Daoy (cell line): ENCODE results near the gene DSTN. TPM values are rescaled to one million over a fixed set of nuclear protein-coding genes. Genes with fewer than 3 reads are reported as not detected.

ENCODE experiments used
- DNase-seq: peaks from one replicate; pipeline ENCODE4 v3.0.0-alpha.2; 2015; ENCODE audit warnings: low read depth
- total RNA-seq: library from RNA; depleted of rRNA; stranded (reverse); fragments of >200 nt; shearing (Covaris generic); gene quantifications from 2 replicates; pipeline ENCODE4 v1.2.3, GENCODE V29; 2014

The DSTN gene
- total RNA-seq, 1 experiment from 2014 or later = 222 TPM

DNA sequence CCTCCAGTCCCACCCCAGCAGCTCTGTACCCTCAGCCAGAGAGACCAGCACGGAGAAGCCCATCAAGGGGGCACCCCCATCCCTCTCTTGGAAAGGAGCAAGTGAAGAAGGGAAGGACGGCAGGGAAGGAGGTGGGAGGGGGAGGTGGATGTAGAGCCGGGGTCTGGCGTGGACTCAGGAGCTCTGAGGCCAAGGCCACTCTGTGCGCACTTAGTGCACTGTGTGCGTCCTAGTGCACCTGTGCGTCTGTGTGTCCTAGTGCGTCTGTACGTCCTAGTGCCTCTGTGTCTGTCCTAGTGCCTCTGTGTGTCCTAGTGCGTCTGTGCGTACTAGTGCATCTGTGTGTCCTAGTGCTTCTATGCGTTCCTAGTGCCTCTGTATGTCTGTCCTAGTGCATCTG, 54.2 kb downstream of the DSTN start:
- DNase-seq = no peak

DNA sequence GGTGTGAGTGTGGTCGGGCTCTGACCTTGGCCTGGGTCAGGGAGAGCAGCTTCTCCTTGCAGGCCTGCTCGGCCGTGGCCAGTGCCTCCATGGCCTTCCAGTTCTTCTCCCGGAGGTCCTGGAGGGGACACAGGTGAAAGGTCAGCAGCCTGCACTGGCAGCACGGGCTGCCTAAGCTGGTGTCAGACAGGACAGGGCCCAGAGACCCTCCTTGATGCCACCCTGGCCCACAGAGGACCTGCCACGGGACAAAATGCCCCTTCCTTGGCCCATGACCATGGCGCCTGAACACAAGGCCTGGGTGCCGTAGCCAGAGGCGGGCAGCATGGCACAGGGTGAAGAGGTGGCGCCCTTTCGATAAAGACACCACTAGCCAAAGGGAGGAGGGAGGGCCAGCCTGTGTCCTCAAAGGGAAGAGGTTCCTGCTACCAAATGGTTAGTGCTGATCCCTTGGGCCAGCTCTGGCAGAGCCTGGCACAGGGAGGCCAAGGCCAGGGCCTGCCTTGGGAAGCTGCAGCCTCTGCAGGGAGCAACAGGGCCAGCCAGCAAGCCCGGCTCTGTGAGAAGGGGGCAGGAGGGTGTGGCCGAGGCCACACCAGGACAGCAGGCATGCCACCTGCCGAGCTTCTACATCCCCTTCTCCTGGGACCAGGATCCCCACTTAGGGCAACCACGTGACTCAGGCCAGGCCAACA, 54.8 kb downstream of the DSTN start:
- DNase-seq = no peak

DNA sequence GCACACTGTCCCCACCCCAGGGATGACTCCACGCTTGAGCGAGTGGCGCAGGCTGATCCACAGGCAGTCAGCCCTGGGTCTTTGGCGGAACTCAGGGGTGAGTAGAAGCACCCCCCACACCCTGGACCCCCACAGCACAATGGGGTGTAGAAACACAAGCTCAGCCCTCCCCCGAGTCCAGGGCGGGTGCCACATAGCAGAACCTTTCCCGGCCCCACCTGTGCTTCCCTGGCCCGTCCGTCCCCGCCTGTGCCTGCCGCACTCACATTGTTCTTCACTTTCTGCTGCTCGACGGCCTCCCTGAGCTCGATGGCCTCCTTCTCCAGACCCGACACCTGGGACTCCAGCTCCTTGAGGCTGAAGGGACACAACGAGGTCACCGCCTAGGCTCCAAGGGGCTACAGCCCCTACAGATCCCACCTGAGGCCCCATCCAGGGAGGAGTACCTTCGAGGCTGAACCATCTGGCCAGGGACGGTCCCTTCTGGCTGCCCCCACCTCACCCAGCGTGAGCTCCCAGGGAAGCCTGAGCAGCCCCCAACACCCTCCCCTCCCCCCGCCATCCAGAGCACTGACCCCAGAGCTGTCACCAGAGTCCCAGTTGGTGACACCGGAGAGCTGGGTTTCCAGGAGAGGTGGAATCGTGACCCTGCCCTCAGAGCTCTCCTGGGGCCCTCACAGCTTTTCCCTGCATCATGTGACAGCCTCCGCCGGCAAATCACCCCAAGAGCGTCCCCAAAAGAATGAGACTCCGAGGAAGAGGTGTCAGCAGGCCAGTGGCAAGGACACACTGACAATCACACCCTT, 55.6 kb downstream of the DSTN start:
- no peak for DNase-seq

DNA sequence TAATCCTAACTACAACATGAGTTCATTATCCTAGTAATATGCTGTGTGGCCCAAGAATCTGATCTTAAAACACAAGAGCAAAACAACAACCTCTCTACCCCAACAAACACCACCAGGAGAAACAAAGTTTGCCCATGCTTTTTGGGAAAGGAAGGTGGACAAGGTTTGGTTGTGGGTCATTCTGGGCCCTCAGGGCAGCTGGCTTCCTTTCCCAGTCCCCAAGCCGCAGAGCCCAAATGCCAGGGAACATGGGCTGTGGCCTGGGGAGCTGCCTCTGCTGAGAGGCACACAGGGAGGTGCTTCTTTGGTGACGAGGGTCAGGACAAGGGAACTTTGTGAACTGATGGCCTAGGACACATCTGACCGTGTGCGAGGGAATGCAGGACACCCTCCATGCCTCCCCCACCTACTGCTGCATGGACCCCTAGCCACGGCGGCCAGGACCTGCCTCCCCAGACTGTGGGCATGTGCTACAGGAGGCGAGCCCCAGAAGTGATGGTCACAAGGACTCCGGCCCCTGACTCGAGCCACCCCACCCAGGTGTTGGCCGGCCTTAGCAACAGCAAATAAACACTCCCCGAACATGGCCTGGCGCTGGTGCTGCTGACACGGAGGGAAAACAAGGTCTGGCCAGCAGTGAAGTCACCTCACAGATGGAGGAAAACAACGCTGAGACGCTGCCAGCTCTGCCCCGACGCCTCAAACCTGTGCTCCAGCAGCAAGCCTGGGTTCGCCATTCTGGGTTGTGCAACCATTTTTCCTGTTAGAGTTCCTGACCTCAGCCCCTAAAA, 56.5 kb downstream of the DSTN start:
- DNase-seq = no peak

DNA sequence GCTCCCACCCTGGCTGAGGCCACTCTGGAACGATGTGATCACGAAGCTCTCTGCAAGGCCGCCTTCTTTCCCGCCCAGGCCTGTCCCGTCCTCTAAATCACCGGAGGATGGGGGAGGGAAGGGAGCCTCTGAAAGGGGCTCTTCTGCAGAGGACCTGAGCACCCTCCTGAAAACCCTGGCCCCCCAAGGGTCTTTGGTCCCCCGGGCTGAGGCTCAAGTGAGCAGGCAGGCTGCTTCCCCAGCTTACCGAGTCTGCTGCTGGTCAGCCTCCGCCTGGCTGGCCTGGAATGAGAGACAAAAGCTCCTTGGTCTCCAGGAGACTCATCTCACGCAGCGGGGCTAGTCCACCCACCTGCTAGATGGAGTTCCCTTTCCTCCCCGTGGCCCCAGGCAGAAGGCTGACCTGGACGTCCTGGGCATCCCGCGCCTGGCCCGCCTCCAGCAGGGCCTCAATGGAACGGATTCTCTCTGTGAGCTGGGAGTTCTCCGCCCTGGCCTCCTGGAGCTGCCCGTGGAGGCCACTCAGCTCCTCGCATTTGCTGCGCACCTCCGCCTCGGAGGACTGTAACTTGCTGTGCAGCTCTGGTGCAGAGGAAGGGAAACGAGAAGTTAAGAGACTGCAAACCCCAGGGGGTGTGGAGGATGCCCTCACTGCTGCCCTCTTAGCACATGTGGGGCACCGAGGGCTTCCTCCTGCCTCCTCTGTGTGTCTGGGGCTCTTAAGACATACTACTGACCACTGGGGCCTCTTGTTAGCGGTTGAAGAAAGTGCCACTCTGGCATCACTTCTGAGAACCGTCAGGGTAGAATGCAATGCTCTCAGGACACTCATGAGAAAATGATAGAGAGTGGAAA, 57.5 kb downstream of the DSTN start:
- no peak for DNase-seq

DNA sequence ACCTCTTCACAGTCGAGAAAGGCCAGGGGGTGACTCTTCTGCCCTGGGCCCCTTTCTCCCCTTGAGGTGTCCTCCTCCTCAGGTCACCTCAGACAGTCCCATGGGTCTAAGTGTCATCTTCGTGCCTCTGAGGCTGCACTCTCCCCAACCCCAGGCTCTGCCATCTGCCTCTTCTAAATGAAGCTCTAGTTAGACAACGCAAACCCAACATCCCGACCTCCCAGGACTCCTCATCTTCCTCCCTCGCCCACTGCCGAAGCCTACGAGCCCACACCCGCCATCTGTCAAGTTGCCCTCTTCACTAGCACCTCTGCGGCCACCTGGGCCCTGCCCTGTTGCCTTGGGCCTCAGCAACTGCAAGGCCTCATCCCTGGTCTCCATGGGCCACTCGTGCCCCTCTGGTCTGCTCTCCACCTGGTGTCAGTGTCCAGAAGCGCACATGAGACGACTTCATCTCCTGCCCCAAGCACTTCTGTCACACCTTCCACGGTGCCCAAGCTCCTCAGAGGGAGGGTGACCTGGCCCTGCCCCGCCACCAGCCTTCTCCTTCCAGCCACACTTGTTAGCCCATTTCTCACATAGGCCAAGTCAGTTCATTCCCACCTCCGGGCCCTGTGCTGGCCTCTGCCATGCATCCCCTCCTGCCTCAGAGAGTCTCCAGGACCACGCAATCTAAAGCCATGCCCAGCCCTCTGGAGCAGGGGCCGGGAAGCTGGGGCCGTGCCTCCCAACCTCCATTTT, 58.4 kb downstream of the DSTN start:
- no peak for DNase-seq

DNA sequence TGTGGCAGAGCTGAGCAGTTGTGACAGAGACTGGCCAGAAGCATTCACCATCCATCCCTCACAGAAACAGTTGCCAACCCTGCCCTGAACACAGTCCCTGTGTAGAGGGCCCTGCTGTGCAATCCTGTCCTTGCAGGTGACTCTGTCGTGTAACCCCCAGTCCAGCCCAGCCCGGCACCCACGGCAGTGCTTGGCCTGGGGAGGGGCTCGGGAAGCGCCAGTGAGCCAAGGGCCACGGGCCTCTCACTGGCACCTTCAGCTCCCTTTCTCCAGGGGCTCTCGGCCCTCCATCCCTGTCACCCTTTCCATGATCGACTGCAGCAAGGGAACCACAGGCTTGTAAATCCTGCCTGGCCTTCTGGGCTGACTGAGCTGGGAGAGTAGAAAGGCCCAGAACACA, 59.1 kb downstream of the DSTN start:
- DNase-seq = no peak

DNA sequence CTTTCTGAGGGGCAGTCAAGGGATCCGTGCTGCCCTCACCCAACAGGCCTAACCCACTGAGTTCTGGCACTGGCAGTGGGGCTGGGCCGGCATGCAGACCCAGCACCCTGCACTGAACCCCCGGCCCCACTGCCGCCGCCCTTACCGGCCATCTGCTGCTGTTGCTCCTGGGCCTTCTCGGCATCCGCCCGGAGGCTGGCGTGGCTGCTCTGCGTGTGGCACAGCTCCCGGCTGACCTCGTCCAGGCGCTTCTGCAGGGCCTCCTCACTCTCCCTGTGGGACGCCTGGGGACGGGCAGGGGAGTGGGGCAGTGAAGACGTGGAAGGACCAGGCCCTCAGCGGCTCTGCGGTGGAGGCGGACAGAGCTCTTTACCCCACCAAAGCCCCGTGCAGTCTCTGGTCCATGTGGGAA, 59.8 kb downstream of the DSTN start:
- no peak for DNase-seq

DNA sequence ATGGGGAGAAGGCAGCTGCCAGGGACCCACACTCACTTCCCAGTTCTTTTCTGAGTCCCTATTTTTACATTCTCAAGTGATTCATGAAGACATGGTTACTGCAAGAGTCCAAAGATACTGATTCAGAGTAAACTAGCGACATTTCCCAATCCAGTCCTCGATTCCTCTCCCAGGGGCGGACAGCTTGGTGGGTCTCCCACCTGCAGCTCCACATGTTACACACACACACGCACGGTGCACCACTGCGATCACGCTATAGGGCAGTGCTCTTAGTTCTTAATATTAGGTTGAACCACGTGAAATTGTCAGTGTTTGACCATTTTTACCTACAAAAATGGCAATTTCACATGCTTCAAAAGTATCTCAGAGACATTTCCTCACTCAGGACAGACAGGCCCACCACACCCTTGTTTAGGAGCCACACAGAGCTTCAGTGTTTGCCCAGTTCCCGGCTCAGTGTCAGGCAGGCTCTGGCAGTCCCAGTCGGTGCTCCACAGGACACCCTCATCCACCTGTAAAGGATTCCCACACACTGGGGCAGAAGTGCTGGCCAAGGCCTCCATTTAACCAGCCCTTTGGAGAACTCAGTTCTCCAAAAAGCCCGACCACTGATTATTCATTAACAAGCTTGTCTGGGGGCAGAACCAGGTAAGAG, 60.4 kb downstream of the DSTN start:
- DNase-seq = no peak

DNA sequence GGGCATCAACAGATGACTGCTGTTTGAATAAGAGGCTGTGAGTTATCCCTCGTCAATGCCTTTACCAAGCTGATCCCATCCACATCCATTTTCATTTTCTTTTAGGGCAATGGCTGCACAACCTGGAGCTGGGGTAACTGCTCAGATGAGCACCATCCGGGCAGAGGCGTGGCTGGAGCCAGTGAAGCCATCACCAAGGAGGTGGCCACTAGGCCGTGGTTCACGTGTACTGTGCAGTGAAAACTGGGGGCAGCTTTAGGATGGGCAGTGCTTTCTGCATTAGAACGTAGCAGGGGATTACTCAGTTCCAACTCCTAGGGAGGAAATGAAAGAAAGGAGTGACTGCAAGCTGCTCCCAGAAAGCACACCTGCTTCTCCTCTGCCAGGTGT, 60.9 kb downstream of the DSTN start:
- DNase-seq = no peak

DNA sequence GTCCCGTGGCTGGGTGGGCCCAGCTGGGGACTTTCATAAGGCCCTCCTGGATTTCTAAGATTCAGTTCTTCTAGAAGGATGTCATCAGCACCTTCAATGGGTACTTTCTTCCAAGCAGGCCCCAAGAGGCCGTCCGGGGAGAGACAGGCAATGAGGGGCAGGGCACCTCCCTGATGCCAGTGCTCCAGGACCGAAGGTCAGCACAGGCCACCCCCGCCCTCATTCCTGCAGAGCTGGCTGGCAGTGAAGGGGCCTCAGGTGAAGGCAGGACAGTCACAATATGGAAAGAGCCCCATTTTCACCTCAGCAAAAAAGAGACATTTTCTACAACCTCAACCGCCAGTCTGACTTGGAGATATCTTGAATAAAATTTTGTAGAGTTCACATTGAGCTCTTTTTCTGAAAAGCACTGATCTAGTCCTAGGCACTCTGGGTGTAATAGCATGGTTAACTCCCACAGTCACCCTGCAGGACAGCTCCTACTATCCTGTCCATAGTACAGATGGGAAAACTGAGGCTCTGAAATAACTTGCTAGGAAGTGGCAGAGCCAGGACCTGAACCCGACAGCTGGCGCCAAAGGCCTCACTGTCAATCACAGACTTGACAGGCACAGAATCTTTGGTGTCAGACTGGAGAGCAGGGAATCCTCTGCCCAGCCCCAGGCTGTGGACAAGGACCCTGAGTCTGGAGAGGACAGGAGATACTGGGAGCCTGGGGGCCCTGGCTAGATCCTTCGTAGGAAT, 61.9 kb downstream of the DSTN start:
- no peak for DNase-seq

DNA sequence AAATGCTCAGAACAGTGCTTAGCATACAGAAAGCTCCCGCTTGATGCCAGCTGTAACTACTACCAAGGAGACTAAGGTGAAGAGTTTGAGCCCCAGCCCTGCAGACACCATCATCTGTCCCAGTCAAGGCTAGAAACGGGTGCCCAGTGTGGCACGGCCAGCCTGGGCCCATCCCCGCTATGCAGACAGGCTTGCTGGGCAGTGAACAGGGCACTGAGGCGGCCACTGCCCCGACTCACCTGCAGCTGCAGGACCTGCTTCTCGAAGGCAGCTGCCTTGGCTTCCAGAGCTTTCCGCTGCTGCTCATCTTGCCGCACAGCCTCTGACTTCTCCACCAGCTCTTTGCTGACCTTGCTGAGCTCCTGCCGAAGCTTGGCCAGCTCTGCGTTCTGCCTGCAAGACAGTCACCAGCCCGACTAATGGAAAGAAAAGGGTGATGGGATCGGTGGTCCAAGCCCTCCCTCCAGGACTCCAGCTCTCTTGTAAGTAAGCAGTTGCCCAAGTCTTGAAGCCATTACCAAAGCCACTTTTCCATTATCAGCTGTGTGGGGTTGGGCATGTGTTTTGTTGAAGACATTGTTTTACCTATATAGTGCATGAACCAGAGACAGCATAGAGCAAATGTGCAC, 63.5 kb downstream of the DSTN start:
- DNase-seq = no peak

DNA sequence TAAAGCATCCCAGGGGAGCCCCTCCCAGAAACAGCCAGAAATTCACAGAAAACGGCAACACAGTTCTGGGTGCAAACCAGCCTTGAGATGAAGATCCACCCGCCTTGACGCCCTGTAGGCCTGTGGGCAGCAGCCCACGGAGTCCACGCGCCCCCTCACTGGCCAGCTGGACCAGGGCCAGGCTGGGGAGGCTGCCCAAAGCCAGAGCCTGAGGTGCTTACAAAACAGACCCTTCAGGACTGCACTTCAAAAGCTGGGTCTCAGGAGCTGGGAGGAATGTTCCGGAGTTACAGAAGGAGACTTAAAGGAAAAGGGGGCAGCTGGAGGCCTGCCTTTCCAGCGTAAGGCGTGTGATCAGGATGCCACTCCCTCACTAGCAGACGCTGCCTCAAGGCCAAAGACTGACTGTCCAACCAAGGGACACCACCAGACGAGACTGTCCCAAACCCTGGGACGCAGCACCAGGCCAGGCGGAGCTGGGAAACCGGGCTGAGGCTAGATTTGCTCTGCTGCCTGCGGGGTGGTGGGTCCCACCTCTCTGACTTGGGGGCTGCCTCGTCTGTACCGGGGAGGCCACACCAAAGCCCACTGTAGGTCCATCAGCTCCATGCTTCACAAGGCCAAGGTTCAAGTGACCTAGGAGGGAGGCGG, 64.1 kb downstream of the DSTN start:
- no peak for DNase-seq

DNA sequence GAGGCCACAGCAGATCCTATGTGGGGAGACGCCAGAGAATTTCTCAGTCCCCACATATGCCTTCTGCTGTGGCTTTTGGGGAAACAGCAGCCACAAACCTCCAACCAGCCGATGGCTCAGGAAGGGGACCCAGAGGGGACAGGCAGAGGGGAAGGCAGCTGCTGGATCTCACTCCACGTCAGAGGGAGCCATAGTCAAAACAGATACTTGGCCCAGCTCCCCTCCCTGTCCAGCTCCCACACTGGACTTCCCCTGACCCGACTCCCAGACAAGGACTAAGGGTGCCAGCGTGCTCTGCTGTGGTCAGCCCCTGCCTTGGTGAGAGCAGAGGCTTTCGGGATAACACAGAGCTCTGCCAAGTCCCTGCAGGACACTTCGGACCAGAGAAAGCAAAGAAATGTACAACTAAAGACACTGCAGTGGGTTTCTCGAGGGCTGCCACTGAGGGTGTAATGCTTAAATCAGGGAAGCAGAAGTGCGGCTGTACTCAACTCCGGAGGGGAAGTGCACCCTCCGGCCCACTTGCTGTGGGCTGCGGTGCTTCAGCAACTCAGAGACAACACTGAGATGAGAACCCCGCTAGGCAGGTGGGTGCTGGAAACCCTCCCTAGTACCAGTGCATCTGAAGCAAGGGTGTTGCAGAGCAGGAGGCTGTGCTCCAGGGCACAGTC, 64.9 kb downstream of the DSTN start:
- DNase-seq = no peak

DNA sequence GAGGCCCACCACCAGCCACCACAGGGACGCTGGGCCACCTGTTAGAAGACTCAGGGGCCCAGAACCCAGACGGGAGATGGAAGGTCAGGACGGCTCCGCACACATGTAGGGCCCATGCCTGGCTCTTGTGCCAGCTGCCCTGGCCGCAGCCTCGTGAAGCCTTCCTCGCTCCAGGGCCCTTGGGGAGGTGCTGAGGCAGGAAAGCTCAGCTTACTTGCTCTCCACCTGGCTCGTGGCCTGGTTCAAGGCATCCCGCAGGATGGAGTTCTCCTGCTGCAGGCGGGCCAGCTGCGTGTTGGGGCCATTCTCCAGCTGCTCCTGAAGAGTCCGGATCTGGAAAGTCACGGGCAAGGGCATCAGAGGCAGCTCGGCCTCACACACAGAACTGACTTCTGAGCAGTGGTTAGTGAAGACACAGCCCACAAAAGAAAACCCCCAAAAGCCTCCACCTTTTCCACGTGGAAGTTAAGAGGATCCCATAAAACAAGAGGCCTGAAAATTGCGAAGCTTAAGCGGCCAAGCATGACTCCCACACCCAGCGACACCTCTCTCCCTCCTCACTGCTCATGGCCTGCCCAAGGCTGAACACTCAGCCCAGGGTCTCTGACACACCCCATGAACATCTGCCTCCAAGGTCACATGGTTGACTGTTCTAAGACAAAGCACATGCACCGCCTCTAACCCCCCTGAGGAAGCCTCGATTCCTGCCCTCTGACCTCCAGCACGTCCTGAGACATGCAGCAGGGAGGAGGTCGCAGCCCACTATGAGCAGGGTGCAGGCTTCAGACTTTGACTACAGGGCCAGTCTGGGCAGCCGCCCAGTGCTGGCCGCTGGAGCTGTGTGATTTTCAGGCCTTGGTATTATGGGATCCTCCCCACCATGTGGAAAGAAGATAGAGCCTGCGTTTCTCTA, 65.7 kb downstream of the DSTN start:
- DNase-seq = no peak

DNA sequence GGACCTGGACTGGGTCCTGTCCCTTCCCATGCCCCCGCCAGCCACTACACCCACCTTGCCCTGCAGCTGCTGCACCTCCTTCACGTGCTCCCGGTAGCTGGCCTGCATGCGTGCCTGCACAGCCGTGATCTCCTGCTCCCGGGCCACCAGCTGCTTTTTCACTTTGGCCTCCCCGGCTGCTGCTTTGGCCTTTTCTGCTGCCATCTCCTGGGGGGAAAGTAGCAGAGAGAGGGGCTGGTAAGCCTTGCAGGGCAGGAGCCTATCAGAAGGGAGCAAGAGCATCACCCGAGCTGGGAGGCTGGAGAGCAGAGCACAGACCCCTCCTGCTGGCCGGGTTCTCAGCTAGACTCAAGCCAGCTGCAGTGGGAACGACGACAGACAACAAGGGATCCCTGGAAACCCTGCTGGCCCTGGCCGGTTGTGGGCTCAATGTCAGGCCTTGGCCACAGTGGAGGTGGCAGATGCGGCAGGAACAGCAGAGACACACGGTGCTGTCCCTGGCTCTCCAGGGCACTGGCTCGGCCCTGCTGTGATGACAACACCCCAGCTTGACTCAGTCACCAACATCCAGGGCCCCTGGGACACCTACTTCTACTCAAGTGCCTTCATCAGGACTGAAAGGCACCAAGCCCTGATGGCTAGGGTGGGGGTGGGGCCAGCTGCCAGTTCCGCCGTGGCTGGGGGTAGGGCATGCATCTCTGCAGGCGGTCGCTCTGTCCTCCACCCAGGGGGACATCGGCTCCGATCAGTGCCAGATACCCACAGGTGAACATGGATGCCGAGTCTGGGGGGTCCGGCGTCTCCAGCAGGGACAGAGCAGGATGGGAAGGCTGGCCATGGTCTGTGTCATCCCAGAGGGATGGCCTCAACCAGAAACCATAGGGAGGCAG, 66.9 kb downstream of the DSTN start:
- no peak for DNase-seq
